GM10248 (cell line): ENCODE data around the gene DMRT2.

Experiments used
- CTCF ChIA-PET: fragments of 300-600 bp; sonication (Branson Sonifier 250); formaldehyde crosslinking; extraction: SDS; loops from one replicate; lab custom pipeline; 2021; ENCODE audit warnings: antibody characterized with exemption; lab: Yijun Ruan, JAX
- POLR2A ChIA-PET: fragments of 350-650 bp; sonication (Branson Sonifier 250); formaldehyde crosslinking; extraction: SDS; loops from one replicate; lab custom pipeline; 2020; ENCODE audit warnings: antibody characterized with exemption; lab: Yijun Ruan, JAX
- DNase-seq: peaks from one replicate; pipeline ENCODE4 v3.0.0; 2012; ENCODE audit errors: extremely low spot score
- TF ChIP-seq, protein P1 (sequence below): IDR thresholded peaks from 2 replicates; pipeline ENCODE4 v1.5.1; 2012; ENCODE audit warnings: mild to moderate bottlenecking, low read depth; ENCODE audit errors: extremely low read depth, missing control alignments, control extremely low read depth

Gene DMRT2

GRCh38 chr9:1102642-1102970 is 52.4 kb downstream of the DMRT2 start:
- ChIA-PET POLR2A (no interaction called here), CTCF (no interaction called here)
- TF ChIP-seq, protein P1, sequence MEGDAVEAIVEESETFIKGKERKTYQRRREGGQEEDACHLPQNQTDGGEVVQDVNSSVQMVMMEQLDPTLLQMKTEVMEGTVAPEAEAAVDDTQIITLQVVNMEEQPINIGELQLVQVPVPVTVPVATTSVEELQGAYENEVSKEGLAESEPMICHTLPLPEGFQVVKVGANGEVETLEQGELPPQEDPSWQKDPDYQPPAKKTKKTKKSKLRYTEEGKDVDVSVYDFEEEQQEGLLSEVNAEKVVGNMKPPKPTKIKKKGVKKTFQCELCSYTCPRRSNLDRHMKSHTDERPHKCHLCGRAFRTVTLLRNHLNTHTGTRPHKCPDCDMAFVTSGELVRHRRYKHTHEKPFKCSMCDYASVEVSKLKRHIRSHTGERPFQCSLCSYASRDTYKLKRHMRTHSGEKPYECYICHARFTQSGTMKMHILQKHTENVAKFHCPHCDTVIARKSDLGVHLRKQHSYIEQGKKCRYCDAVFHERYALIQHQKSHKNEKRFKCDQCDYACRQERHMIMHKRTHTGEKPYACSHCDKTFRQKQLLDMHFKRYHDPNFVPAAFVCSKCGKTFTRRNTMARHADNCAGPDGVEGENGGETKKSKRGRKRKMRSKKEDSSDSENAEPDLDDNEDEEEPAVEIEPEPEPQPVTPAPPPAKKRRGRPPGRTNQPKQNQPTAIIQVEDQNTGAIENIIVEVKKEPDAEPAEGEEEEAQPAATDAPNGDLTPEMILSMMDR = no peak
- no peak for DNase-seq
